Activated CD8-positive, alpha-beta memory T cell treated with anti-CD3 and anti-CD28 coated beads, Interleukin-2, amount 50 U/mL, for 4 hours (primary cell): ENCODE data around the gene CNTN5.
"Not testable (repeated sequence)": the region's sequence is repeated elsewhere in the genome, so short reads cannot be mapped to it uniquely, and the experiment has no call there.

Experiments
- DNase-seq: peaks from one replicate; pipeline ENCODE4 v3.0.0-alpha.2; 2020

The CNTN5 gene

GRCh38 chr11:100257238-100257803 is 1236.6 kb downstream of the CNTN5 start:
- not testable (repeated sequence) for DNase-seq

DNA sequence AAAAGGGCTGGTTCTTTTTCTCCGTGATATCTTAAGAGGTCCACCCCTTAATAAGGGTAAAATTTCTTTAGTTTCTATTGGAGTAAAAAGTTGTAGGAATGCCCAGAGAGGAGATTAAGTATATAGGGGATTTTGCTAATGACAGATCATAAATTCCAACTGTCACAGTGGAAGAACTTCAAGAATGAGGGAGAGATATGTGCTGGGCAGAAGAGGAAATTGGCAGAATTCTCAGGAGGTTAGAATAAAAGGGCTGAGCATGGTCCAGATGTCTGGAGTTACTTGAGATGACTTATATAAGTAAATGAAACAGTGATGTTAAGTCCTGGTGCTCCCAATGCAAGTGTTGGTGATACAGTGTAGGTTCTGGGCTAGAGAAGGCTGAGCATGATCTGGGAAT is 1248.8 kb downstream of the CNTN5 start:
- DNase-seq: no peak

DNA sequence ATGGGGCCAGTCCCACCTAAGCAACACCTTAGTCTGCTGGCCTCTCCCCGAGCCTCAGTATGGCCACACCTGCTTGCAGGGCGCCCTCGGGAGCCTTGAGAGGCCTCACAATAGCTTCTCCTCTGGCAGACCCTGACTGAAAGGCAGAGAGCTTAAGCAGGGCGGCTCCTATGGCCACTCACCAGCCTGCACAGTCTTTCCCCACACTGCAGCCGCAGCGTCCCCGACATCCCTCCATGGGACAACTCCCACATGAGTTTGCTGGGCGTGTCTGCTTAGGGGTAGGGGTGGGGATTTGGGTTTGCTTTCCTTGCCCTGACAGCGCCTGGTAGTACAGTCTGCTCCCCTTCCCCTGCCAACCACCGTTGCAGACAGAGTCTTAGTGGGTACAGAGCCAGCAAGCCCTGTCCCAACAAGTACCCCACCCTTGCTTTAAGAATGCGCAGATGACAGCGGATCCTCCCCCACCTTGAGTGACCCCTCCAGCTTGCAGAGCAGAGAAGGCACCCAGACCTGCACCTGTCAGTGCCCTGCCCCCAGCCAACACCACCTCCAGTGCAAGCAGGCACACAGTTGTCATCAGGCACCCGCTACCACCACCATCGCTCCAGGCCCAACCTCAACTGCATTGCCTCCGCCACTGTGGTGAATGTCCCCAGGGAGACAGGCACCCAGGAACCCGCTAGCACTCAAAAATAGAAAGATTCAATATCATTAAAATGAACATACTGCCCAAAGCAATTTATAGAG is 1252.5 kb downstream of the CNTN5 start:
- DNase-seq: no peak

DNA sequence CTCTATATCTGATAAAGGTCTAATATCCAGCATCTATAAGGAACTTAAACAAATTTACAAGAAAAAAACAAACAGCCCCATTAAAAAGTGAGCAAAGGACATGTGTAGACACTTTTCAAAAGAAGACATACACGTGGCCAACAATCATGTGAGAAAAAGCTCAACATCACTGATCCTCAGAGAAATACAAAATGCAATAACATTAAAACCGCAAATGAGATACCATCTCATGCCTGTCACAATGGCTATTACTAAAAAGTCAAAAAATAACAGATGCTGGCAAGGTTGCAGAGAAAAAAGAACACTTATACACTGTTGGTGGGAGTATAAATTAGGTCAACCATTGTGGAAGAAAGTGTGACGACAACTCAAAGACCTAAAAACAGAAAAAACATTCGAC is 1253.7 kb downstream of the CNTN5 start:
- not testable (repeated sequence) for DNase-seq

GRCh38 chr11:100294748-100295147 is 1274.0 kb downstream of the CNTN5 start:
- DNase-seq: no peak

GRCh38 chr11:100296051-100296679 is 1275.4 kb downstream of the CNTN5 start:
- no peak for DNase-seq

- DNase-seq: no peak
Measured at GRCh38 chr11:100297516-100297915, 1276.8 kb downstream of the CNTN5 start.

- no peak for DNase-seq
Measured at GRCh38 chr11:100302824-100303223, 1282.1 kb downstream of the CNTN5 start.

DNA sequence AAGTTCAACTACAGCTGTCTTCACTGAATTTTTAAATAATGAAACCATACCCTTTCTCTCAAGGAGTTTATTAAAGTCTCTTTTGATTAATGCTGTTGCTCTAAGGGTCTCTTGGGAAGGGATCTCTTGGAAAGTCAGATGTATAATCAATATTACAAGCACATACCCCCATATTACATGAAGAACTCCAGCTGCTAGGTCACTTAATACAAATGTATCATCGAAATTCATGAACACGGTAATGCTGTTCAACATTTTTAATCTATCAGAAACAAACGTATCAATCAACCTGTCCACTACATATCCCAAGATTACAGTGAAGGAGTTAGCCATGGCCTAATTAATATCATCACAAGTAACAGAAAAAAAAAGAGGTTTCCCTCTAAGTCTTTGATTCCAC is 1283.1 kb downstream of the CNTN5 start:
- no peak for DNase-seq

DNA sequence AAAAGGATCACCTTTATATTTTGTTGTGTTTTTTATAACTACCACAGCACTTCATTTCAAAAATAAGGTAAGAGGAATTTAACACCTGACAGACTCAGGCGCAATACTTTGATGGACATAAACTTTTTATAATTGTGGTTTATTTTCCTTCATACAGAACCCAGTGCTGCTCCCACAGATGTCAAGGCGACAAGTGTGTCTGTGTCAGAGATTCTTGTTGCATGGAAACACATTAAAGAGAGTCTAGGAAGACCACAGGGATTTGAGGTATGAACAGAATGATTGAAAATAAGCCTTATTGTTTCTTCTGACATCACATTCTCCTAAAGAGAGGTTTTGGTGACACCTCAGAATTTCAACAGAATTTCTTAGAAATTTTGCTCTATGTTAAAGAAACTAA is 1287.5 kb downstream of the CNTN5 start:
- no peak for DNase-seq

- no peak for DNase-seq
Measured at GRCh38 chr11:100315946-100316345, 1295.2 kb downstream of the CNTN5 start.

GRCh38 chr11:100316952-100317351 is 1296.2 kb downstream of the CNTN5 start:
- no peak for DNase-seq

DNA sequence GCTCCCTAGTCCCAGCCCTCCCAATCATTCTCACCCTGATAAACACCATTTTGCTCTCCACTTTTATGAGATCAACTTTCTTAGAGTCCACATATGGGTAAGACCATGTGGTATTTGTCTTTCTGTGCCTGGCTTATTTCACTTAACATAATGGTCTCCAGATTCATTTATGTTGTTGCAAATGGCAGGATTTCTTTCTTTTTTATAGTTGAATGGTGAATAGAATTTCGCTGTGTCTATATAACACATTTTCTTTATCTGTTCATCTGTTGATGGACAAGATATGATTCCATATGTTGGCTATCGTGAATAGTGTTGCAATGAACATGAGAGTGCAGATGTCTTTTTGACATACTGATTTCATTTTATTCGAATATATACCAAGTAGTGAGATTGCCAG is 1298.9 kb downstream of the CNTN5 start:
- DNase-seq: no peak

DNA sequence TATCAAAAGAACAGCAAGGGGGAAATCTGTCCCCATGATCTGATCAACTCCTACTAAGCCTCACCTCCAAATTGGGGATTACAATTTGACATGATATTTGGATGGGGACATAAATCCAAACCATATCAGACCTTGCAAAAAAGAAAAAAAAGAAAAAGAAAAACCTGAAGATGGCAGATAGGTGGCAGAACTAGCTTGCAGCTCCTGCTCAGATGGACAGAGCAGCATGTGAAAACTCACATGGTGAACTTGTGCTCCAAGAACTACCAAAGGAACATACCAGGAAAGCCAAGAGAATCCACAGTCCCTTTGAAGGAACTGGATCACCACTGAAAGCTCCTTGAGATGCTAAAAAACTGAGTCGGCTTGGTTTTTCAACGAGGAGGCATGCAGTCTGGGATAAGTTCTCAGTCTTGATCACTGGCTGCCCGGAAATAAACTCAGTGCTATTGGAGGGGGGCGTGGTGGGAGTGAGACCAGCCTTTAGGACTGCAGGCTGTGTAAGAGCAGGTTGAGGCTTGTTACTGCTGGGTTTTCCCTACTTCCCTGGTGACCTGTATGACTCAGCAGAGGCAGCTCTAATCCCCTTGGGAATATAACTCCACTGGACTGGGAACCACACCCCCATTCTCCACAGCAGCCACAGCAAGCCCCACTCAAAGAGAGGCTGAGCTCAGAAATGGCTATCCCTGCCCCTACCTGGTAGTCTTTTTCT is 1308.0 kb downstream of the CNTN5 start:
- DNase-seq: no peak

DNA sequence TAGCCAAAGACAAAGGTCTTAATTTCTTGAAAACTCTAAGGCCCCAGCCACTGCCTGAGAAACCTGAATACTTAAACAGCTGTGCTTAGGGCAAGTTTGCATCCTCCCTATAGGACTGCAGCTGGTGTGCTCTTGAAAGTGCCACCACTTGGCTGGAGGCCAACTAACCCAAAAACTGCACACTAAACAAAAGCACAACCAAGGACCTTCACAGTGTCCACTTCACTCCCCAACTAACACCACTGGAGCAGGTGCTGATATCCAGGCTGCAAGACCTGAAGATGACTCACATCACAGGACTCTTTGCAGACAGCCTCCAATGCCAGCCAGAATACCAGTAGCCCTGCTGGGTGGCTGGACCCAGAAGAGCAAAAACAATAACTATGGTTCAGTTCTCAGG is 1308.6 kb downstream of the CNTN5 start:
- no peak for DNase-seq

GRCh38 chr11:100336873-100337272 is 1316.1 kb downstream of the CNTN5 start:
- no peak for DNase-seq

DNA sequence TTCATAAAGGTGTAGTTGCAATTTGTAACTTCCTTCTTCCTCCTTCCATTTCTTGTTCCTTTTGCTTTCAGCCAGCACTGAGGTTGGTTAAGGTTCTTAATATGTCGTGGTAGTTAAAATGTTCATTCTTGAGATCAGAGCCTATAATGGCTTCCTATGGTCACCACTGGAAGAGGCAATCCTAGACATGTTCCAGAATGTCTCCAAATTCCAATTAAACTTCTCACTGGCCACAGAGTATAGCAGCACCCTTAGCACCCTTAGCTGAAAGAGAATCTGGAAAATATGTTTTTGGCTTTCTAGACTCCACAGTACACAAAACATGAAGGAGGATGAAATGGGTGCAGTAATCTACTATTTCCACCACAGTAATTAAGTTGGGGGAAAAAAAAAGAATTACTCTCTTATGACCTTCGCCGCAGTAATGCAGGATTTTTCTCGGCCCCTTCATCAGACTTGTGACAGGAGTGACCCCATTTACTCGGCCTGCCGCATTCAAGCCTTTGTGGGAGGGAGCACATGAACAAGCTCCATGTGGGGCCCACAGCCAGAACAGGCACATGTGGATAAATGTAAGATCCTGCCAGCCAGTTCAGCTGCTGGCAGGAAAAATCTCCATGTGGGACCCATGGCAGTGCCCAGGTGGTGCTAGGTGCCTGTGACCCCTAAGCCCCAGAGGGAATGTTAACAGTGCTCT is 1317.5 kb downstream of the CNTN5 start:
- DNase-seq: no peak

GRCh38 chr11:100340466-100341319 is 1319.9 kb downstream of the CNTN5 start:
- no peak for DNase-seq

DNA sequence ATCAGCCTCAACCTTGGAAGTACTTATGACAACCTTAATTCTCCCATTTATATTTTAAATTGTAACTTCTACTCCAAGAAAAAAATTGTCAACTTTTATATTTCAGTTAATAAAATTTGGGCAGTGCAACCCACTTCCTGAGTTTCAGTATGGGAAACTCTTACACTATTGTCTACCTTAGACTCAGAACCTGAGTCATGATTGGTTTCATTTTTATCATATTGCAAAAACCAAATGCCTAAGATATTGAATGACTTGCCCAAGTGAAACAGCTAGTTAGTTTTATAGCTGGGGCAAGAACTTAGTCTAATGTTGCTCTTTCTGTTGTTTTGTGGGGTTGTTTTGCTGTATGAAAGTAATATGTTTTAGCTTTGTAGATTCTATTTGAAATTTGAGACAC is 1332.3 kb downstream of the CNTN5 start:
- DNase-seq: no peak

DNA sequence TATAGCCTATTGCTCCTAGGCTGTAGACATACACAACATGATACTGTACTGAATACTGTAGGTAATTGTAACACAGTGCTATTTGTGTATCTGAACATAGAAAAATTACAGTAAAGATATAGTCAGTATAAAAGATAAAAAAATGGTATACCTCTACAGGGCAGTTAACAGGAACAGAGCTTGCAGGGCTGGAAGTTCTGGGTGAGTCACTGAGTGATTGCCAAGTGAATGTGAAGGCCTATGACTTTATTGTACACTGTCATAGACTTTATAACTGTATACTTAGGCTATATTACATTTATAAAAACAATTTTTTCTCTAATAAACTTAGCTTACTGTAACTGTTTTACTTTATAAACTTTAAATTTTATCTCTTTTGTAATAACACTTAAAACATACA is 1334.0 kb downstream of the CNTN5 start:
- no peak for DNase-seq

DNA sequence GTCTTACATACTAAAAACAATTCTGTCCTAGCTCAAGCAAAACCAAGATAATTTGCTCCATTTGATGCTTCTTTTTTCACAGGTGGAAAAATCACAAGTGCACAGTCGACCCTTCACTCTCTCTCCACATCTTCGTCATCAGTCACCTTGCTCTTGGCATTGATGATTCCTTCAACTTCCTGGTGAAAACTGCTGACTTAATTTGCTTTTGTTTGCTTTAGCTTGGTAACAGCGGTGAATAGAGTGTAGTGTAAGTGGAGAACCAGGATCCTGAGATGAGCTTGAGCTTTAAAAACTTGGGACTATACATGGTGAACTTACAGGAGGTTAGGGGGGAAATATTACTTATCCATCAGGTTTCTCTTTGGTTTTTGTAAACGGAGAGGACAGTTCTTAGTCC is 1335.3 kb downstream of the CNTN5 start:
- no peak for DNase-seq

DNA sequence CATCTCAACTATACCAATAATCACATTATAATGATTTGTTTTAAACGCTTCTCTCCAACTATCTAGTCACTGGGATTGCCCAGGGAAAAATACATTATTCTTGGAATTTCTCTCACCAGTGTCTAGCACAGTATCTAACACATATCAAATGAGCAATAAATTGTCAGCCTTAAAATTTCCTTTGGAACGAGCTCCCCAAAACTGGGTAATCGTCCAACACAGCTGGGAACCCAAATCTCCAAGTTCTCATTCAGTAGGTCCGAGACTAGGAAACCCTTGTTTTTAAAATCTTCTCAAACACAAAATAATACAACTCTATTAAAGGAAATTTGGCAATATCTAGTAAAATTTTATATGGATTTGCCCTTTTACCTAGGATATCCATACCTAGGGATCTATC is 1338.5 kb downstream of the CNTN5 start:
- no peak for DNase-seq
